GM21825 (cell line): ENCODE results near the gene TEX261.
A peak's percentile ranks its signal among the peaks of the same experiment; 100 is the strongest.
"Not testable (repeated sequence)": the region's sequence is repeated elsewhere in the genome, so short reads cannot be mapped to it uniquely, and the experiment has no call there.

ENCODE experiments used
- ATAC-seq: cut with Tn5 transposase; IDR thresholded peaks from one replicate; pipeline ENCODE4 v1.9.1; 2021; ENCODE audit warnings: mild to moderate bottlenecking, moderate library complexity; ENCODE audit not compliant: unreplicated experiment

TEX261 gene

GRCh38 chr2:71000780-71001591, 6.3 kb upstream of the TEX261 start:
- peak; percentile 90 for ATAC-seq

DNA sequence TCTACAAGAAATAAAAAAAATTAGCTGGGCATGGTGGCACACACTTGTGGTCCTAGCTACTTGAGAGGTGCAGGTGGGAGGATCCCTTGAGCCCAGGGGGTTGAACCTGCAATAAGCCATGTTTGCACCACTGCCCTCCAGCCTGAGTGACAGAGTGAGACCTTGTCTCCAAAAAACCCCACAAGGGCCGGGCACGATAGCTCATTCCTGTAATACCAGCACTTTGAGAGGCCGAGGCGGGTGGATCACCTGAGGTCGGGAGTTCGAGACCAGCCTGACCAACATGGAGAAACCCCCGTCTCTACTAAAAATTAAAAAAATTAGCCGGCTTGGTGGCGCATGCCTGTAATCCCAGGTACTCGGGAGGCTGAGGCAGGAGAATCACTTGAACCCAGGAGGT, 5.3 kb upstream of the TEX261 start:
- not testable (repeated sequence) for ATAC-seq

DNA sequence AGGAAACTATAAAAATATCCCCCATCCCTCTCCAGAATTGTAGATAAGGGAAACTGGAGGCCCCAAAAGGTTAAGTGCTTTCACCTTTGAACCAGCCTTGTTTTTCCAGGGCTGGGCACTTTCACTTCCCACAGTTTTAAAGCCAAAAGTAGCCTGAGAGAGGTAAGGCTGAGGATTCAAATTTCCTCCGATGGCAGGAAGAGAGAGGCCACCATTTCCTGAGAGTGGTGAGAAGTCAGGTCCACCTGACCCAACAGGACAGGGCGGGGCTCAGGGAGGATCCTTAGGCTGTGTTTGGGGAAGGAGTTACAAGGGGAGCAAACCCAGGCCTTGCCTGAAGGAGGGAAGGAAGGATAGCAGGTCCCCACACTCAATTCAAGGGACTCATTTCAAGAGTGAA, 4.7 kb upstream of the TEX261 start:
- no peak for ATAC-seq

DNA sequence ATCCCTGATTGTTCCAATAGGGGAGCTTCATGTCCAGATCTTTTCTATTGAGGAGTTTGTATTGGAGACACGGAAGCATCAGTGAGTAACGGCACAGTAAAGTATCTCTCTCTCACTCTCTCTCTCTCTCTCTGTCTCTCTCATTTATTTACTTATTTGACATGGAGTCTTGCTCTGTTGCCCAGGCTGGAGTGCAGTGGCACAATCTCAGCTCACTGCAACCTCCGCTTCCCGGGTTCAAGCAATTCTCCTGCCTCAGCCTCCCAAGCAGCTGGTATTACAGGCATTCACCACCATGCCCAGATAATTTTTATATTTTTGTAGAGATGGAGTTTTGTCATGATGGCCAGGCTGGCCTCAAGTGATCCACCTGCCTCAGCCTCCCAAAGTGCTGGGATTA, 4.2 kb upstream of the TEX261 start:
- ATAC-seq, result not testable (repeated sequence)

DNA sequence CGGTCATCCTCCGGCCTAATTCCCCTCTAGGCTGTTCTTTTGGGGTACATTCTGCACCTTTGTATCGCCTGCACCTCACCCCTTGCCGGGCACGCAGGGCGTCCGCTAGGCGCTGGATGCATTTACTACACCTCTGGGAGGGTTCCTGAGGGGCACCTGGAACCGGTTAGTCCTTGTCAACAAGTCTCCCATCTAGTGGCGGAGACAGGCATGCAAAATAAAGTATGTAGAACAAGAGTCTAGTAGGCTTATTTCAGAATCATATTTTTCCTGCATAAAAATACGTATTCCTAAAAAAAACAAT, 705 bp upstream of the TEX261 start:
- ATAC-seq, result peak; percentile 41

DNA sequence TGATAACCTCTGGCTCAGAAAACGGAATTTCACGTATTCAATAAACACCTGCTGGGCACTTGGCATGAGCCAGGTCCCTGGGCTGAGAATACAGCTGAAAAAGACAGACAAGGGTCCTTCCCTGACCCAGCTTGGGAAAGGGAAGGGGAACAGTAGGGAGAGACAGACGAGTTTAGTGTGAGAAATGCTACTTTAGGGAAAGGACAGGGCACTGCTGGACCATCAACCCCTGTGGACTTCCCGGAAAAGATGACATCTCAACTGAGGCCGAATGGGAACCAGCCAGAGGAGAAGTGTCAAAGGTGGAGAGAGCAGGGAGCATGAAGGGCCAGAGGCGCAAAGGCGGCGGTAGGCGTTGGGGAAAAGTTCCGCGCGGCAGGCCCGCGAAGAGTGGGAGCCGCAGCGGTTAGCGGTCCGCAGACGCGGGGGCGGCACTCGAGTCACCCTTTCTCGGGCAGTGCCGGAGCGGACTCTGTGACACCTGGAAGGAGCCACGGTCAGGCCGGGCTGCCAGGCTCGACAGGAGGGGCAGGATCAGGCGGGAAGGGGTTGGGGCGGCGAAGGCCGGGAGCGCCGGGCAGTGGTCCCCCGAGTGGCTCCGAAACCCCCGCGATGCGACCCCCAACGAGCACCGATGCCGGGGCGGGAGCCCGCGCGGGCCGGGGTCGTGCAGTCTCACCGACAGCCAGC, 519 bp downstream of the TEX261 start:
- peak; percentile 21 for ATAC-seq

DNA sequence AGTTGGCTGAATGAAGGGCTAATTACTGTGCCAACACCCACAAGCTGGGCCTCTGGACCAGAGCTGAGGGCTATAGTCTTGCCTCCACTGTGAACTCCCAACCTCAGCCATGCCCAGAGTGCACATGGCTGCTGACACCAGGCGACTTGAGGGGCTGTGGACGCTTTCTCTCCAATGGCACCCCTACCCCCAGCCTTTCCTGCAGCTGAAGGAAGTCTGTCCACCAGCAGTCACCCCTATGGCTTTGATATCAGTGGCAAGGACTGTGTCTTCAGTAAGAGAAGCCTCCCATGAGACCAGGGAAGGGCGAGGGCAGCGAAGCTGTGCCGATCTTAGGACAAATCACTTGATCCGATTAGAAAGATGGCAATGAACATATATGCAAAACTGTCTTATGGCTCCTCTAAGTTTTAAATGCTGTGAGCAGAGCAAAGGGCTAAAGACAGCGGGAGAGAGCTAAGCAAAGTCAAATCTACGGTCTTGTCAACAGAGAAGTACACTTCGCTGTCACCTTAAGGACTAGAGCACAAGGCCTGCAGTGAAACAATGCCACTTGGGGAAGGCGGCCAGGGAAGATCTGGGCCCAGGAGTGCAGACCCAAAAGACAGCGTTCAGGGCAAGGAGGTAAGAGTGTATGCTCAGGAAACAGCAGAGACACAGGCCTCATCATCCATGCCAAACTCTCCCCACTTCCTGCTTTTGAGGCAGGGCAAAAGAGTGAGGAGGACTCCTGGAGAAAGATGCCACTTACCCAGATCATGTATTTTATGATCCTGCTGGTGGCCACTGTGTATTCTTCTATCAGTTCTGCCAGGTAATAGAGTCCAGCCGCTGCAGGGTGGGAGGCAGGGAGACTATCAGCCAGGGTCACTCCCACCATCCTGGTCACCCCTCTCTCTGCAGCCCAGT, 1.5 kb downstream of the TEX261 start:
- ATAC-seq, result no peak

DNA sequence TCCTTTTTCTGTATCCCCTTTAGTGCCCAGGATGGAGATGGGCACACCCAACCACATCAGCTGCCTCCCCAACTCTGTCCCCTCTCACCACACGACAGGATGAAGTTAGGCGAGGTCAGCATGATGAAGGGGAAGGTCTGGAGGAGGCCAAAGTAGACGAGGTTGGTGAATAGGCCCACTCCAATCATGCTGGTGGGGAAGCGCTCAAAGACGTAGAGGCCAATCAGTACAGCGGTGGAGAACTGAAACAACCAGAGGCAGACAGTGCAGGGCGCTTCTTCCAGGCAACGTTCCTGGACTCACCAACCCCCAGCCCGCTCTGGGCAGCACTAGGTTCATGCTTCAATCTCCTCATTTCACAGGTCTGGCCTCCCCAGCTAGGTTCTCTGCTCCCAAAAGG, 2.9 kb downstream of the TEX261 start:
- no peak for ATAC-seq

DNA sequence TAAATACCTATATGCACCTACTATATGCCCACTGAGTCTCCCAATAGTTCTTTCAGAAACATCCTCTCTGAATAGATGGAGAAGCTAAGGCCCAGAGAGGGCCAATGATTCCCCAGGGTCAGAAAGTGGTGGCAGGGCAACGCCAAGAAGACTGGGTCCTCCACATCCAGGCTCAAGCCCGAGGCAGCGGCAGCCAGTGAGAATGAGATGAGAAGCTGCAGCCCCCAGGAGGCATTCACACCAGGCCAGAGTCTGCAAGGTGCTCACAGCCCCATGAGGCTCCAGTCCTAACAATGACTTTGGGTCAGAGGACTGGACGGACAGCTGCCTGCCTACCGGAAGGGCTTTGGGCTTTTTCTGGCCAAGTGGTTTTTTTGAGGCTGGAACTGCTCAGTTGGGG, 3.5 kb downstream of the TEX261 start:
- ATAC-seq, result no peak

DNA sequence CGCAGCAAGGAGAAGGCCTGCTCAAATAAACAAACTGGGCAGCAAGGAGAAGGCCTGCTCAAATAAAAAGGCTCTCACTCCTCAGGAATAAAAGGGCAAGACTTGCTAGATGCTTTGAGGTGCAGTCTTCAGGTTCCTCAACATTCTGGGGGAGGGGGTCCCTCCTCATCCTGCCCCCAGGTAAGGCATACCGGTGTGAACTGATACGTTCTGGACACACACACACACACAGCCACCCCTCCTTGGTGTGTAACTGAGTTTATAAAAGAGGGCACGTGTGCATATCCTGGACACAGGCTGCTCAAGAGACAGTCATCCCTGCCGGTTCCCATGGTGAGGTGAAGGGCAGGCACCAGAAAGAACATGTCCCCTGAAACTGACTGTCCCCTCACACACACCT, 4.5 kb downstream of the TEX261 start:
- no peak for ATAC-seq

GRCh38 chr2:70988726-70989648, 5.7 kb downstream of the TEX261 start:
- no peak for ATAC-seq

DNA sequence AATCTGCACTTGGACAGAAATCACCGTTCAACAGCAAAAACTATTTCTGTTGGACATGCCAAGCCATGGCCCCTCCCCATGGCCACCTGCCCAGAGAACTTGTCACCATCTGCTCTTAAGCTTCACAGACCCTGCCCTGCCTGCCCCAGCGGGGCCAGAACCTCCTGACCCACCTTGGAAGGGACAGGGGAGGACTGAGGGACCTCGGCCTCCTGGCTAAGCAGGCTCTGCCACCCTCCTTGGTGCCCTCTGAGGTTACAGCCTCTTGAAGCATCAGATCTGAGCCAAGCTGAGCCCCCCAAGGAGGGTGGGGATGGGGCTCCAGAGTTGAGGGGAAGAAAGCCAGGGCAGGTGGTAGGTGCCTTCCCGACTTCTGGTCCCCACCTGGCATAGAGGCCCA, 6.5 kb downstream of the TEX261 start:
- no peak for ATAC-seq

GRCh38 chr2:70987386-70987785, 7.3 kb downstream of the TEX261 start:
- no peak for ATAC-seq

DNA sequence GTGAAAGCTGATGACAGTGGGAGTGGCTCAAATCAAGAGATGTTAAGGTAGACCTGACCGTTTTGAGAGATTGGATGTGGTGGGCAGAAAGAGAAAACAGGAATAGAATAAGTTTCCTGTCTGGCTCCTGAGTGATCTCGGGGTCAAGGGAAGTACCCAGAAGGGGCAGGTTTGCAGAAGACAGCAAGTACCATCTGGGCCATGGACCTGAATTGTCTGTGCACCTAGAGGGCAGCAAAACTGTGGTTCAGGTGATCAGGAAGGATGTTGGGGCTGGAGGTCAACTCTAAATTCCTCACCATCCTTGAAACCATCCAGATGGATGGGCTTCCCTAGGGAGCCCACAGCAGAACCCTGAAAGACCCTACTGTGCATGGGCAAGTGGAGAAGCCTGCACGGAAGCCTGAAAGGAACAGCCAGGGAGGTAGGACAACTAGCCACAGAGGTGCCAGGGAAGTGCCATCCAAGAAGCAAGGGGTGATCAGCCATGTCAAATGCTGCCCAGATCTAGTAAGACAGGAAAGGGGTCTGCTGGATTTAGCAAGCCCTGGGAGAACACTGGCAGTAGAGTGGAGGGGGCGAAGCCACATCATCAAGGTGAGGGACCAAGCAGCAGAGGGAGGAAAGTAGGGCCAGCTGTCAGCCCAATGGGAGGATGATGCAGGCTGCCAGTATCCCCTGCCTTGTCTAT, 8.0 kb downstream of the TEX261 start:
- no peak for ATAC-seq

DNA sequence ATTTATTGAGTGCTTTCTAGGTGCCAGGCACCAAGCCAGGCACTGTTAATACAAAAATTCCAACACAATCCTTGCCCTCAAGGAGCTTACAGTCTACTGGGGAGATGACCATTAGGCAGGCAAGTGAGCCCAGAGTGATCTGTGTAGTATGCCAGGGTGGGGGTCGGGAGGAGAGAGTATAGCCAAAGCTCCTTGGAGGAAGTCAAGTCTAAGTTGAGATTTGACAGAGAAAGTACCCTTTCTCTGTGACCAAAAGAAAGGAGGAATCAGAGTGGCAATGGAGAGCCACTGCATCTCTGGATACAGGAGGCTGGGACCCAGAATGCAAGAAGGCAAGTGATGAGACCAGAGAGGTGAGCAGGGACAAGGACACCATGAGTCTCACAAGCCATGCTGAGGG, 8.7 kb downstream of the TEX261 start:
- no peak for ATAC-seq

GRCh38 chr2:70985283-70985688, 9.4 kb downstream of the TEX261 start:
- no peak for ATAC-seq

- ATAC-seq, result peak; percentile 85
These were observed 9.9 kb downstream of the TEX261 start for GRCh38 chr2:70984576-70985282.

DNA sequence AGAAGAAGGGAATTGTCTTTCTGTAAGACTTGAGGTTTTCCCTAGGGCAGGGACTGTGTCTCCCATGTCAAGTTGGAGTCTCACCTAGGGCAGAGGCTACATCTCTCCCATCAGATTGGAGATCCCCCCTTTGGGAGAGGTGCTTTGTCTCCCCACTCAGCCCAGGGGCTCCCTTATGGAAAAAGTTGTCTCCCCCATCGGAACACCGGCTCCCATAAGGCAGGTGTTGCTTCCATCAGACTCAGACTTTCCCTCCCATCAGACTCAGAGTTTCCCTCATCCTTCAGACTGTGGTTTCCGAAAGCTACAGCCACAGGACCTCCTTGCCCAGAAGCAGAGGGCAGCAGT, 10.5 kb downstream of the TEX261 start:
- no peak for ATAC-seq

- ATAC-seq, result no peak
These were observed 11.0 kb downstream of the TEX261 start for GRCh38 chr2:70983506-70984227.
